Stimulated activated CD4-positive, alpha-beta T cell treated with anti-CD3 and anti-CD28 coated beads, Interleukin-4, amount 100 ng/mL, for 24 hours (primary cell): ENCODE data around the gene PRKCSH.
"Not testable (repeated sequence)": the region's sequence is repeated elsewhere in the genome, so short reads cannot be mapped to it uniquely, and the experiment has no call there.

Experiments used
- DNase-seq: peaks from one replicate; pipeline ENCODE4 v3.0.0-alpha.2; 2020

Gene PRKCSH

DNA sequence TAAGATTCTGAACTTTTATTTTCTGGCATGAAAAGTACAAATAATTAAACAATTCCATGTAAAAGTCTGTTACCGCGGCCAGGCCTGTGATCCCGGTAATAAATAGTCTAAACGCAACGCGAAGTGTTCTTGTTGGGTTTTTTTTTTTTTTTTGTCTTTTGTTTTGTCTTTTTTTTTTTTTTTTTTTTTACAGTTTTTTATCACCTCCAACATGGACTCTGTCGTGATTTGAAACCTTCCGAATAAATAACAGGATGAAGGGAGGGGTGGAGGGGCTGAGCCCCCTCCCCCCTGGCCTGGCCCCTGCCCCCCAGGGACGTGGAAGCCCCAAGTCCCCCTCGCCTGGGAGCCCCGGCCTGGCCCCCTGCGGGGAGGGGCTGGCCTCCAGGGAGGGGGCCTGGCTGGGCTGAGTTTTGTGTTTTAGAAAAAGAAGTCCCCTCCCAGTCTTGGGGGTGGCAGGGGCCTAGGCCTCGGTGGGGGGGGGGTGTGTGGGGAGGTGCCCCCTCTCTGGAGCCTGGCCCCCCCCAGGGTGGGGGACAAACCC is 16.0 kb downstream of the PRKCSH start:
- DNase-seq, result no peak

- no peak for DNase-seq
These were observed 16.6 kb downstream of the PRKCSH start for GRCh38 chr19:11451871-11452619.

- no peak for DNase-seq
These were observed 17.3 kb downstream of the PRKCSH start for GRCh38 chr19:11452620-11453310.

GRCh38 chr19:11453468-11454341 is 18.3 kb downstream of the PRKCSH start:
- DNase-seq, result no peak

- DNase-seq, result not testable (repeated sequence)
These were observed 19.8 kb downstream of the PRKCSH start for GRCh38 chr19:11455233-11455554.

- DNase-seq, result no peak
These were observed 21.2 kb downstream of the PRKCSH start for GRCh38 chr19:11456659-11457058.

GRCh38 chr19:11457115-11457514 is 21.7 kb downstream of the PRKCSH start:
- DNase-seq, result no peak

DNA sequence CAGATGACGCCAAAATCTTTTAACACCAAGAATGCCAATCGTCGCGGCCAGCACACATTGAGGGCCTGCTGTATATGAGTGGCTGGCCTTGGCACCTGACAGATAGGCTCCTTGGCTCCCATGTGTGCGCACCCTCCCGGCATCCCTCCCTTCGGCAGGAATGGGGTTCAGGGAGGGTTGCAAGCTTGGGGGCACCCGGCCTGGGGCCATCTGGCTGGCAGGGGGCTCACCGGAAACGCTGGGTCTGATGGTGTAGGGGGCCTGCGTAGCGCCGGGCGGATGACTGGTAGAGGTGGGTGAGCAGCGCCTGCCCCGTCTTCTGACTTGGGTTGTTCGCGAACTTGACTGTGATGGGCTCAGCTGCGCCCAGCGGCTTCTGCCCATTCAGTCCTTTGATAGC is 22.4 kb downstream of the PRKCSH start:
- no peak for DNase-seq

DNA sequence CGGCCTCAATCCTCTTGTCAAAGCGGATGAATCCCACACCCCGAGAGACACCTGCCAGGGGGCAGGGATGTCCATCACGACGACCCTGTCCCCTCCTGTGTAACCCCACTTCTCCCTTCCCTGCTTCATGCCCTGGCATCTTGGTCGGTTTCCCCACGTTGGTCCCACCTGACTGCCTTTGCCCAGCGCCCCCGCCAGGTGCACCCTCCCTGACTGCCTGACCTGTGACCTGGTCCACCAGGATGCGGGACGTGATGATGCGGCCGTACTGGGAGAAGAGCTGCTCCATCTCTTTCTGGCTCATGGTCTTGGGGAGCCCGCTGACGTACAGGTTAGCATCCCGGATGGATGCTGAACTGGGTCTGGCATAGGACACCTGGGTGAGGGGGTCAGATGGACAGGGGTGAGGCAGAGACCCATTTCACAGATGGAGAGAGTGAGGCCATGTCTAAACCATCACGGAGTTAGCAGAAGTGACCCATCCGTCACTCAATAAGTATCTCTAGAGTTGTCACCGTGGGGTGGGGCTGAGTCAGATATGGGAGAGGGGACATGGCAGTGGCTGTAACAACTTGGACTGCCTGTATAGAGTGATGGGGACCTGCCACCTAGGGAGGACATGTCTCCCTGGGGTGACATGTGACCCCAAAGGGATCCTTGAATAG is 22.9 kb downstream of the PRKCSH start:
- DNase-seq, result no peak

DNA sequence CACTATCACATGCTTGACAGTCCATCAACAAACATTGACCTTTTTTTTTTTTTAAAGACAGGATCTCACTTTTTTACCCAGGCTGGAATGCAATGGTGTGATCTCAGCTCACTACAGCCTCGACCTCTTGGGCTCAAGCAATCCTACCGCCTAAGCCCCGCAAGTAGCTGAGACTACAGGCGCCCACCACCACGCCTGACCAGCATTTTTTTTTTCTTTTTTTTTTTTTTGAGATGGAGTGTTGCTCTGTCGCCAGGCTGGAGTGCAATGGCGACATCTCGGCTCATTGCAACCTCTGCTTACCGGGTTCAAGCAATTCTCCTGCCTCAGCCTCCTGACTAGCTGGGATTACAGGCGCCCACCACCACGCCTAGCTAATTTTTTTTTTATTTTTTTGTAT is 23.5 kb downstream of the PRKCSH start:
- DNase-seq, result not testable (repeated sequence)

GRCh38 chr19:11460207-11460606 is 24.8 kb downstream of the PRKCSH start:
- no peak for DNase-seq

GRCh38 chr19:11461453-11461852 is 26.0 kb downstream of the PRKCSH start:
- DNase-seq, result no peak

- no peak for DNase-seq
These were observed 28.0 kb downstream of the PRKCSH start for GRCh38 chr19:11463391-11463790.

- no peak for DNase-seq
These were observed 29.2 kb downstream of the PRKCSH start for GRCh38 chr19:11464333-11465265.

DNA sequence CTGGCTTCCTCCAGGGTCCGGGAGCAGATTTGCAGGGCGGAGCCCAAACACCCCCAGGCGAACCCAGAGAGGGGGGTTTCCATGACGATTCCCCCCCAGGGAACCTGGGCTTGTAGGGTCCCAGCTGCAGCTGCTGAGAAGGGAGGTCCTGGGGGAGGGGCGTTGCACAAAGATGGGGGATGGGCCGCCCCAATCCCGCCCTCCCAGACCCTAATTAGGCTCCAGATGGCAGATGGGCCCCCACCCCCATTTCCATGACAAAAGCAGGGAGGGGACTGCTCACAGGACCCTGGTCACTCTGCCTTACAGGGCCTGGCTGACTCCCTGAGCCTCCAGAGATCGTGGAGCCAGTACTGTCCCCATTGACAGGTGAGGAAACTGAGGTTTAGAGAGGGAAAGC is 30.2 kb downstream of the PRKCSH start:
- DNase-seq, result no peak

GRCh38 chr19:11468266-11468845 is 32.9 kb downstream of the PRKCSH start:
- DNase-seq, result not testable (repeated sequence)

GRCh38 chr19:11473725-11474124 is 38.3 kb downstream of the PRKCSH start:
- no peak for DNase-seq

GRCh38 chr19:11475343-11475742 is 39.9 kb downstream of the PRKCSH start:
- DNase-seq, result not testable (repeated sequence)

- no peak for DNase-seq
These were observed 40.4 kb downstream of the PRKCSH start for GRCh38 chr19:11475861-11476260.

DNA sequence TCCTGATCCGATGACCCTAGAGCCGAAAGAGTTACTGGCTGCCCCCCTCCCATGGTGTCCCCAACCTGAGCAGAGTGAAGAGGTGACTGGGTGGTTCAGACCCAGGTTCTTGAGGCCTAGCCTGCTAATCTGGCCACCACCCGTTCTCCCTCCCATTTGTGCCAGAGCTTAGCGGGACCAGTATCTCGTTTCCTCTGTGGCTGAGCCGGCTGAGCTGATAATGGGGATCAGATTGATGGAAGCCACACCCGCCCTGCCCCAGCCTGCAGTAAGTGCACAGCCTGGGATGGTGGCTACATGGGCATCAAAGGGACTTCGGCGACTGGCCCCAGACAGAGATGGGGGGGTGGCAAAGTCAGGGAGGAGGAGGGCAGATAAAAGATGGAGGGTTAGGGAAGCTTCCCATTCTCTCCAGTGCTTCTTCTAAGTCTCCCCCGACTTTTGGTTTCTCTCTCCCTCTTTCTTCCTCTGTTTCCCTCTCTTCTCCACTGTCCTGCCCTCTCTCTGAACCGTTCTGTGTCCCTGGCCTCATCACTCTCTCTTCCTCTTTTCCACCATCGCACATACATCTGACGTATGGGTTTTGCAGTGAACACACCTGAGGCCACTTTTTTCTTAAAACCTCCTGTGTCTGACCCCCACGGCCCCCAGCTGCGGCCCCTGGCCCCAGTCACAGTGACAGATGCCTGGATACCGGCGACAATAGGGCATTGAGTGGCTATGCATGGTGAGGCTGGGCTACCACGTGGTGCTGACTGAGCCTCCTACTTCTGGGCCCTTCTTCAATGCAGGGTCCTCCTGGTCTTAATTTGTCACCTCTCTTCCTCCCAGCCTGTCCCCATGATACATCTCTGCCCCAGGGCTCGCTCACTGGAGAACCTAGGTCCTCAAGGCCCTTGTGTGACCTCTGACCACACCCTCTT is 43.0 kb downstream of the PRKCSH start:
- no peak for DNase-seq
